HG03342 (cell line): ENCODE results near the gene C1R.

Experiments used
- ATAC-seq: cut with Tn5 transposase; IDR thresholded peaks from one replicate; pipeline ENCODE4 v1.9.1; 2021; ENCODE audit warnings: mild to moderate bottlenecking, moderate library complexity; ENCODE audit not compliant: unreplicated experiment

C1R gene

GRCh38 chr12:7100239-7100638, 8.0 kb upstream of the C1R start:
- no peak for ATAC-seq

- ATAC-seq: no peak
Observed at GRCh38 chr12:7099290-7099996, 7.2 kb upstream of the C1R start.

GRCh38 chr12:7096979-7097378, 4.7 kb upstream of the C1R start:
- no peak for ATAC-seq

- ATAC-seq: no peak
Observed at GRCh38 chr12:7096006-7096932, 4.0 kb upstream of the C1R start.

- ATAC-seq: no peak
Observed at GRCh38 chr12:7093892-7094291, 1.6 kb upstream of the C1R start.

GRCh38 chr12:7093486-7093885, 1.2 kb upstream of the C1R start:
- no peak for ATAC-seq

GRCh38 chr12:7092986-7093460, 778 bp upstream of the C1R start:
- no peak for ATAC-seq

GRCh38 chr12:7091660-7092228, 501 bp downstream of the C1R start:
- ATAC-seq: no peak

GRCh38 chr12:7091171-7091570, 1.1 kb downstream of the C1R start:
- ATAC-seq: no peak

GRCh38 chr12:7090222-7090998, 1.8 kb downstream of the C1R start:
- no peak for ATAC-seq

GRCh38 chr12:7089196-7089871, 2.9 kb downstream of the C1R start:
- ATAC-seq: no peak

- ATAC-seq: no peak
Observed at GRCh38 chr12:7083125-7083524, 9.1 kb downstream of the C1R start.

- no peak for ATAC-seq
Observed at GRCh38 chr12:7081037-7081436, 11.2 kb downstream of the C1R start.

GRCh38 chr12:7079826-7080125, 12.5 kb downstream of the C1R start:
- no peak for ATAC-seq

GRCh38 chr12:7078163-7078562, 14.1 kb downstream of the C1R start:
- ATAC-seq: no peak

- ATAC-seq: no peak
Observed at GRCh38 chr12:7076493-7076892, 15.8 kb downstream of the C1R start.

- no peak for ATAC-seq
Observed at GRCh38 chr12:7075939-7076338, 16.3 kb downstream of the C1R start.

GRCh38 chr12:7075518-7075917, 16.7 kb downstream of the C1R start:
- ATAC-seq: no peak

- no peak for ATAC-seq
Observed at GRCh38 chr12:7073946-7074345, 18.3 kb downstream of the C1R start.

GRCh38 chr12:7072554-7072953, 19.7 kb downstream of the C1R start:
- ATAC-seq: no peak

- no peak for ATAC-seq
Observed at GRCh38 chr12:7072035-7072434, 20.2 kb downstream of the C1R start.
